K562 (cell line): ENCODE results near the gene FCHO1. TPM values are rescaled to one million over a fixed set of nuclear protein-coding genes. Genes with fewer than 3 reads are reported as not detected.
A peak's percentile ranks its signal among the peaks of the same experiment; 100 is the strongest.

Experiments
- ARID4B ChIP-seq: sonication (generic); formaldehyde crosslinking; IDR thresholded peaks from 2 replicates; pipeline ENCODE4 v1.8.0; 2022; ENCODE audit warnings: mild to moderate bottlenecking, missing genetic modification reagents
- CXXC5 ChIP-seq: fragments of 250-450 bp; sonication (Bioruptor Pico); IDR thresholded peaks from 2 replicates; pipeline ENCODE4 v1.8.0; 2022; ENCODE audit warnings: inconsistent platforms, mild to moderate bottlenecking, moderate library complexity
- FOXK2 ChIP-seq, 2 experiments: fragments of 450-650 bp; IDR thresholded peaks in 1 of 2; conservative IDR thresholded peaks in 1 of 2; 2 replicates each; pipeline ENCODE4 v1.6.1; 2016; ENCODE audit warnings: low read depth in 2 of 2, mild to moderate bottlenecking in 1 of 2
- HDGF ChIP-seq: fragments of 450-650 bp; IDR thresholded peaks from 2 replicates; pipeline ENCODE4 v1.6.1; 2016
- KDM1A ChIP-seq, 2 experiments: fragments of 450-650 bp; IDR thresholded peaks; 2 replicates each; pipeline ENCODE4 v1.6.1; 2016; ENCODE audit warnings: mild to moderate bottlenecking in 2 of 2
- KDM5B ChIP-seq: fragments of 200-600 bp; sonication (generic); IDR thresholded peaks from 2 replicates; pipeline ENCODE4 v1.6.1; 2012; ENCODE audit warnings: low read depth, mild to moderate bottlenecking, moderate library complexity, low read length, control low read depth, inconsistent platforms; ENCODE audit not compliant: insufficient replicate concordance
- MTA1 ChIP-seq: fragments of 450-650 bp; IDR thresholded peaks from 2 replicates; pipeline ENCODE4 v1.6.1; 2017; ENCODE audit warnings: borderline replicate concordance
- MTF1 ChIP-seq: fragments of 250-450 bp; sonication (Bioruptor Pico); IDR thresholded peaks from 2 replicates; pipeline ENCODE4 v1.9.0; 2021; ENCODE audit warnings: moderate library complexity, mild to moderate bottlenecking, inconsistent platforms, borderline replicate concordance
- NONO ChIP-seq, 2 experiments: fragments of 200-400 bp in 1 of 2; fragments of 450-650 bp in 1 of 2; formaldehyde crosslinking in 1 of 2; IDR thresholded peaks; 2 replicates each; pipeline ENCODE4 v1.6.1; 2017; ENCODE audit warnings: low read depth in 2 of 2, mild to moderate bottlenecking in 2 of 2, moderate library complexity in 2 of 2, low read length in 1 of 2
- PRDM10 ChIP-seq: fragments of 450-650 bp; IDR thresholded peaks from 2 replicates; pipeline ENCODE4 v1.6.1; 2018; ENCODE audit not compliant: partially characterized antibody
- SAP30 ChIP-seq: fragments of 200-600 bp; sonication (generic); IDR thresholded peaks from 2 replicates; pipeline ENCODE4 v1.6.1; 2012; ENCODE audit warnings: borderline replicate concordance, low read depth, mild to moderate bottlenecking, moderate library complexity, low read length, control low read depth, inconsistent platforms; ENCODE audit not compliant: insufficient read depth, poor library complexity, severe bottlenecking
- YBX1 ChIP-seq: fragments of 450-650 bp; IDR thresholded peaks from 2 replicates; pipeline ENCODE4 v1.7.1; 2016; ENCODE audit warnings: mild to moderate bottlenecking
- ZFP1 ChIP-seq: fragments of 450-650 bp; formaldehyde crosslinking; IDR thresholded peaks from 2 replicates; pipeline ENCODE4 v1.4.0; 2020; ENCODE audit warnings: mild to moderate bottlenecking, mixed read lengths
- ZNF398 ChIP-seq: fragments of 250-450 bp; sonication (Bioruptor Pico); IDR thresholded peaks from 2 replicates; pipeline ENCODE4 v1.8.0; 2021; ENCODE audit warnings: moderate library complexity, mild to moderate bottlenecking, inconsistent platforms
- polyA plus RNA-seq, 8 experiments: library from polyadenylated mRNA; depleted of rRNA in 4 of 8; stranded (reverse) in 5 of 8; unstranded in 3 of 8; fragments of >200 nt; fragmentation: Nextera tagmentation in 2 of 8; fragmentation: Illumina TruSeq in 1 of 8; extraction: Ambion mirVana in 2 of 8; extraction: Trizol in 1 of 8; gene quantifications; 2 replicates each; pipeline versions ENCODE4 v1.2.1 to v1.2.3, GENCODE V29; 2011 to 2014; ENCODE audit warnings: inconsistent platforms in 1 of 8, missing spikeins in 1 of 8
- total RNA-seq, 7 experiments: library from RNA; depleted of rRNA in 6 of 7; stranded (reverse); fragments of >200 nt in 6 of 7; fragmentation: Illumina TruSeq in 2 of 7; extraction: Trizol in 2 of 7; gene quantifications; 2 replicates each; pipeline versions ENCODE4 v1.2.1 to v1.2.3, GENCODE V29; 2011 to 2021; ENCODE audit warnings: low replicate concordance in 1 of 7

FCHO1 gene
- total and polyA plus RNA-seq, 9 of the 15 experiments (the other 6 are each of a cell fraction or from before 2014, with no cell fraction given): 0.21 to 58.9 (median 18.3) TPM

- TF ChIP-seq ARID4B (peak; percentile 45; the same call in 1 of the 2 replicates), CXXC5 (CRISPR knock-in tag) (0 out of 2 replicates have a peak, but pooled peaks have one; percentile 23), SAP30 (no peak), KDM5B (no peak), FOXK2 (conservative IDR thresholded peaks at IDR 0.05 in 1 of 2, IDR thresholded peaks at IDR 0.05 in 1 of 2; ENCODE audit: low read depth in 2 of 2) (no peak), HDGF (no peak), NONO (IDR thresholded peaks at IDR 0.05; ENCODE audit: low read depth in 2 of 2, low read length in 1 of 2) (no peak), ZNF398 (no peak), MTF1 (CRISPR knock-in tag) (no peak), MTA1 (no peak), ZFP1 (no peak), PRDM10 (no peak), KDM1A (IDR thresholded peaks at IDR 0.05) (peak; percentile 84 to 90), YBX1 (no peak)
These were observed 44.5 kb upstream of the FCHO1 start (continued) for GRCh38 chr19:17706750-17707181.
